VCaP (cell line): Measurements from ENCODE around the gene PRKCA.

Experiments used
- H3K27ac ChIP-seq: fragments of 450-650 bp; 2 replicates; pipeline ENCODE4 v1.5.1; 2017
- CTCF ChIP-seq: fragments of 450-650 bp; conservative IDR thresholded peaks from 2 replicates; pipeline ENCODE4 v1.5.1; 2017; ENCODE audit warnings: mild to moderate bottlenecking, moderate library complexity

PRKCA gene

DNA sequence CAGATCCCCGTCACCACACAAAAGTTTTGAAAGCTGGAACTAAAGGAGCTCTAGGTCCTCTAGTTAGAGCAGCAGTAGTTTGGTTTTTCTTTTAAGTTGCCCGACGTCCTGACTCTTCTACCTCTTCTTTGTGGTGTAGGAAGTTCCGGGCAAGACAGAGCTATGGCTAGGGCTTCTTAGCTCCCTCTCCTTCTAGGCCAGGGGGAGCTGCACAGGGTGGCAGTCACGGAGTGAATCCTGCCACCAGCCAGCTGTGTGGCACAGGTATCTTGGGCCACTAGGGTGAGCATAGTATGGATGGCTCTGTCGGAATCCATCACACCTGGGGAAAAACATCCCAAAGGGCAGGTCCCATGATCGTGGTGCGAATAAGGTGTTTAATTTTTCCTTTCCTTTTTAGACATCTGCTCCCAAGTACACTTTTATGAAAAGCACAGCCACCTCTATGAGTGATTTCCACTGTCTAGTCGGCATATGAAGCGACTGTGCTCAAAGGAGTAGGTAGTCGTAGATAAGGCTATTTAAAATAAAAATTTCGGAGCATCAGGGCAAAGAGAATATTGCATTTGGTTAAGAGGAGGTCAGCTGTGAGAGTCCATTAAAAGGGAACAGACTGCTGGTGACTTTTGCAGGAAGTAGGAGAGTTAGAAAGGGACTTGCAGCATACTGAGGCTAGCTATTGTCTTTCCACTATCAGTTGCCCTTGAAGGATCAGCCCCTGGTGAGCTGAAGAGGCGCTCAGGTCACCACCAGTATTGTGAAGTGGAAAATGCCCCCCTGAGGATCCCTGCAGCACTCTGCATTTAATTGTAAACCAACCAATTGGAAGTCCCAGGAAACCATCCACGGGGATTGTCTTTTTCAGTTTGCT is 2.1 kb downstream of the PRKCA start:
- peak overlapping the region; percentile 79 for H3K27ac ChIP-seq
- TF ChIP-seq CTCF = no peak

- 0 out of 2 replicates have a peak overlapping the region, but pooled peaks have one; percentile 2 for H3K27ac ChIP-seq
These were observed 4.0 kb downstream of the PRKCA start for GRCh38 chr17:66306446-66306845.

GRCh38 chr17:66307257-66307656 is 4.8 kb downstream of the PRKCA start:
- 0 out of 2 replicates have a peak overlapping the region, but pooled peaks have one; percentile 2 for H3K27ac ChIP-seq
- TF ChIP-seq CTCF = no peak

More at GRCh38 chr17:66306446-66306845, 4.0 kb downstream of the PRKCA start:
- no peak for TF ChIP-seq CTCF

- no peak for TF ChIP-seq CTCF
- no peak overlapping the region for H3K27ac ChIP-seq
These were observed 6.4 kb downstream of the PRKCA start for GRCh38 chr17:66308856-66309255.

- no peak for TF ChIP-seq CTCF
- H3K27ac ChIP-seq = no peak overlapping the region
These were observed 7.4 kb downstream of the PRKCA start for GRCh38 chr17:66309793-66310192.

DNA sequence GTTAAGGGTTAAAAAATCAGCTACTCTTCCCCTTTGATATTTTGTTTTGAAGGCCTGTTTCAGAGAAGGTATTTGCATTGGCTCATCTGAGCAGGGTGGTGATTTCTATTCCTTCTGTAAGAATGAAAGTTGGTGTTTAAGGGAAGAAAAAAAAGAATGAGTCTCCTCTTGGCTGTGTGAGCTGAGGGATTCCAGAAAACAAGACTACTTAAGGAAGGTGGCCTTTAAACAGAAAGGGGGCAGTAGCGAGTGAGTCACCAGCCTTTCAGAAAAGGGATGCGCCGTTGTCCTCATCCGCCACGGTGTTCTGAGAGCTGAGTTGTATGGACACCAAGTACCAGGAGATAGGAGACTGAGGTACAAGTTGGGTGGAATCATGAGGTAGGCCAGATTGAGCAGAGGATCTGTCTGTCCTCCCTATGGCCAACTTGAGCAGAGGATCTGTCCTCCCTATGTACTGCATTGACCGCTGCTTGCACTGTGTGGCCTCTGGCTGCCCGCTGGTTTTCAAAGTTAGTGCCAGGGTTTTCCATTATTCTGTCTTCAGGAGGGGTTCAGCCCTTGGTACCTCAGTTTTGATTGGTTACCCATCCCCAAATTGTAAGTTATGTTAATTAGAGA is 8.2 kb downstream of the PRKCA start:
- TF ChIP-seq CTCF = no peak
- H3K27ac ChIP-seq = no peak overlapping the region

- no peak for TF ChIP-seq CTCF
These were observed 10.5 kb downstream of the PRKCA start for GRCh38 chr17:66312912-66313311.

More at GRCh38 chr17:66312912-66313311, 10.5 kb downstream of the PRKCA start:
- peak overlapping the region; percentile 14; the same call in 1 of the 2 replicates for H3K27ac ChIP-seq
